Measurements from ENCODE around the gene ATF2.

DNA sequence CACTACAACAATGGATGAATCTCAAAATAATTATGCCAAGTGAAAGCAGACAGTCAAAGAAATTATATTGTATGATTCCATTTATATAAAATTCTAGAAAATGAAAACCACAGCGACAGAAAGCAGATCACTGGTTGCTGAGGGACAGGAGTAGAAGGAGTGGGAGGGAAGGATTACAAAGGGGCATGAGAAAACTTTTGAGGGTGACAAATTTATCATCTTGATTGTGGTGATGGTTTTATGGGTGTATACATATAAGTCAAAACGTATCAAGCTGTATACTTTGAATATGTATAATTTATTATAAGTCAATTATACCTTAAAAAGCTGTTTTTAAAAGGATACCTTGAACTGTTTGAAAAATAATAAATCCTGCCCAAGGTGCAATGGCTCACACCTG lies 27.7 kb downstream of the ATF2 start:
- TF ChIP-seq POLR2A (IDR thresholded peaks at IDR 0.05; ENCODE audit: low read depth) (no peak), EP300 (IDR thresholded peaks at IDR 0.05) (no peak)
